ENCODE measurements around the gene TRAPPC6A.

TRAPPC6A gene

DNA sequence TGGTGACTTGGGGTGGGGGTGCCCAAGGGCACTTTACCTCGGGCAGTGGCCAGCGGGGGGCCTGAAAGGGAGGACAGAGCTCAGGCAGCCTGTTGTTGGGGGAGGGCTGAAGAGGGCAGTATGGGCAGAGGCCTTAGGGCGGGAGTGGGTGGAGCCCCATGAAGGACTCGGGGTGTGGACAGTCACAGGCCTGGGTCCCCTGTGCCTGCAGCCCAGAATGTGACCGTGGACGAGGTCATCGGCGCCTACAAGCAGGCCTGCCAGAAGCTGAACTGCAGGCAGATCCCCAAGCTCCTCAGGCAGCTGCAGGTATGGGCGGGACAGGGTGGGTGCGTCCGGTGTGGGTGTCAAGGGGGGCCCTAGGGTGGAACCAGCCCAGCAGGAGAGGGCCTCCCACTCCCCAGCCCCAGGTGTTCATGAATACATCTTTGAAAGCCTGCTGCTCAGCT lies 39.7 kb downstream of the TRAPPC6A start:
- no peak overlapping the region for H3K27ac ChIP-seq (ENCODE audit: low read depth, low read length, severe bottlenecking)
- H3K9me3 ChIP-seq (ENCODE audit: control insufficient read depth, low read length) = no peaks in the 10 kb centered on the region
- peaks cover 27% of the 10 kb centered on the region for H3K36me3 ChIP-seq (ENCODE audit: control insufficient read depth, insufficient read depth, low read length)
- 92 to 97% methylated on average over 9 to 11 of the region's 11 CpGs for WGBS, 2 experiments (ENCODE audit: insufficient coverage in 2 of 2)
- H3K4me1 ChIP-seq (ENCODE audit: control insufficient read depth, insufficient read depth, low read length, poor library complexity, severe bottlenecking) = peaks cover 7% of the 10 kb centered on the region
- no peak overlapping the region for H3K4me3 ChIP-seq (ENCODE audit: extremely low read depth, insufficient read depth, low read length, poor library complexity, severe bottlenecking)

GRCh38 chr19:45137179-45137761 lies 40.8 kb downstream of the TRAPPC6A start:
- 91 to 96% methylated on average over 13 to 14 of the region's 17 CpGs for WGBS, 2 experiments (ENCODE audit: insufficient coverage in 2 of 2)
- Histone ChIP-seq H3K9me3 (ENCODE audit: control insufficient read depth, low read length) (no peaks in the 10 kb centered on the region), H3K36me3 (ENCODE audit: control insufficient read depth, insufficient read depth, low read length) (peaks cover 18% of the 10 kb centered on the region), H3K4me1 (ENCODE audit: control insufficient read depth, insufficient read depth, low read length, poor library complexity, severe bottlenecking) (peaks cover 7% of the 10 kb centered on the region), H3K4me3 (ENCODE audit: extremely low read depth, insufficient read depth, low read length, poor library complexity, severe bottlenecking) (no peak overlapping the region), H3K27ac (ENCODE audit: low read depth, low read length, severe bottlenecking) (no peak overlapping the region)

GRCh38 chr19:45136507-45137178 lies 41.4 kb downstream of the TRAPPC6A start:
- H3K4me3 ChIP-seq (ENCODE audit: extremely low read depth, insufficient read depth, low read length, poor library complexity, severe bottlenecking) = no peak overlapping the region
- H3K27ac ChIP-seq (ENCODE audit: low read depth, low read length, severe bottlenecking) = peak overlapping the region; percentile 29
- H3K4me1 ChIP-seq (ENCODE audit: control insufficient read depth, insufficient read depth, low read length, poor library complexity, severe bottlenecking) = peaks cover 7% of the 10 kb centered on the region
- H3K9me3 ChIP-seq (ENCODE audit: control insufficient read depth, low read length) = no peaks in the 10 kb centered on the region
- 93 to 94% methylated on average over 11 to 12 of the region's 12 CpGs for WGBS, 2 experiments (ENCODE audit: insufficient coverage in 2 of 2)
- peaks cover 22% of the 10 kb centered on the region for H3K36me3 ChIP-seq (ENCODE audit: control insufficient read depth, insufficient read depth, low read length)

GRCh38 chr19:45135176-45135885 lies 42.7 kb downstream of the TRAPPC6A start:
- Histone ChIP-seq H3K36me3 (ENCODE audit: control insufficient read depth, insufficient read depth, low read length) (peaks cover 14% of the 10 kb centered on the region), H3K27ac (ENCODE audit: low read depth, low read length, severe bottlenecking) (no peak overlapping the region), H3K4me3 (ENCODE audit: extremely low read depth, insufficient read depth, low read length, poor library complexity, severe bottlenecking) (no peak overlapping the region), H3K9me3 (ENCODE audit: control insufficient read depth, low read length) (no peaks in the 10 kb centered on the region), H3K4me1 (ENCODE audit: control insufficient read depth, insufficient read depth, low read length, poor library complexity, severe bottlenecking) (peaks cover 11% of the 10 kb centered on the region)
- WGBS, 2 experiments (ENCODE audit: insufficient coverage in 2 of 2) = 96 to 98% methylated on average over 11 to 15 of the region's 21 CpGs

GRCh38 chr19:45133661-45134060 lies 44.4 kb downstream of the TRAPPC6A start:
- H3K27ac ChIP-seq (ENCODE audit: low read depth, low read length, severe bottlenecking) = no peak overlapping the region
- no peaks in the 10 kb centered on the region for H3K9me3 ChIP-seq (ENCODE audit: control insufficient read depth, low read length)
- H3K36me3 ChIP-seq (ENCODE audit: control insufficient read depth, insufficient read depth, low read length) = peaks cover 20% of the 10 kb centered on the region
- H3K4me1 ChIP-seq (ENCODE audit: control insufficient read depth, insufficient read depth, low read length, poor library complexity, severe bottlenecking) = peaks cover 12% of the 10 kb centered on the region
- WGBS, 2 experiments (ENCODE audit: insufficient coverage in 2 of 2) = 93 to 98% methylated on average over 4 to 8 of the region's 8 CpGs
- H3K4me3 ChIP-seq (ENCODE audit: extremely low read depth, insufficient read depth, low read length, poor library complexity, severe bottlenecking) = no peak overlapping the region

- H3K9me3 ChIP-seq (ENCODE audit: control insufficient read depth, low read length) = no peaks in the 10 kb centered on the region
- peaks cover 11% of the 10 kb centered on the region for H3K4me1 ChIP-seq (ENCODE audit: control insufficient read depth, insufficient read depth, low read length, poor library complexity, severe bottlenecking)
- 70 to 77% methylated on average over 12 of the region's 13 CpGs for WGBS, 2 experiments (ENCODE audit: insufficient coverage in 2 of 2)
- peaks cover 30% of the 10 kb centered on the region for H3K36me3 ChIP-seq (ENCODE audit: control insufficient read depth, insufficient read depth, low read length)
- no peak overlapping the region for H3K27ac ChIP-seq (ENCODE audit: low read depth, low read length, severe bottlenecking)
- no peak overlapping the region for H3K4me3 ChIP-seq (ENCODE audit: extremely low read depth, insufficient read depth, low read length, poor library complexity, severe bottlenecking)
Measured at GRCh38 chr19:45130888-45131615, 47.0 kb downstream of the TRAPPC6A start.

DNA sequence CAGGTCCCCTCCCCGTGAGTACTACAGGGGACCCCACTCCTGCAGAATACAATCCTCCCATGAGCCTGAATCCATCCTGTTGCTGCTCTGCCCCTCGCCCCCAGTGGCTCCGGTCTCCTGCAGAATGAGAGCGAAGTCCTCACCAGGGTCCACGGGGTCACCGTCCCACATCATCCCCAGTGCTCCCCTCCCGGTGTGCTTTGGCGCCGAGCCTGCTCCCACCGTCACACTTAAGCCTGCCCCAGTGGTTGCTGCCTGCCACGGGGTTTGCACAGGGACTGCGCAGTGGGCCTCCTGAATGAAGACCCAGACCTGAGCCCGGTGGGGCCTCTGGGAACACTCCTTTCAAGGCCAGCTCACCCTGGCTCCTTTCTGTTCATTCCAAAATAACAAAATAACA lies 47.8 kb downstream of the TRAPPC6A start:
- 95% methylated on average over 9 to 13 of the region's 13 CpGs for WGBS, 2 experiments (ENCODE audit: insufficient coverage in 2 of 2)
- Histone ChIP-seq H3K9me3 (ENCODE audit: control insufficient read depth, low read length) (no peaks in the 10 kb centered on the region), H3K4me1 (ENCODE audit: control insufficient read depth, insufficient read depth, low read length, poor library complexity, severe bottlenecking) (peaks cover 11% of the 10 kb centered on the region), H3K4me3 (ENCODE audit: extremely low read depth, insufficient read depth, low read length, poor library complexity, severe bottlenecking) (no peak overlapping the region), H3K36me3 (ENCODE audit: control insufficient read depth, insufficient read depth, low read length) (peaks cover 30% of the 10 kb centered on the region), H3K27ac (ENCODE audit: low read depth, low read length, severe bottlenecking) (no peak overlapping the region)

- Histone ChIP-seq H3K4me1 (ENCODE audit: control insufficient read depth, insufficient read depth, low read length, poor library complexity, severe bottlenecking) (peaks cover 11% of the 10 kb centered on the region), H3K27ac (ENCODE audit: low read depth, low read length, severe bottlenecking) (no peak overlapping the region), H3K9me3 (ENCODE audit: control insufficient read depth, low read length) (no peaks in the 10 kb centered on the region), H3K36me3 (ENCODE audit: control insufficient read depth, insufficient read depth, low read length) (peaks cover 24% of the 10 kb centered on the region), H3K4me3 (ENCODE audit: extremely low read depth, insufficient read depth, low read length, poor library complexity, severe bottlenecking) (no peak overlapping the region)
- 91 to 99% methylated on average over 4 of the region's 5 CpGs for WGBS, 2 experiments (ENCODE audit: insufficient coverage in 2 of 2)
Measured at GRCh38 chr19:45128806-45129205, 49.2 kb downstream of the TRAPPC6A start.

DNA sequence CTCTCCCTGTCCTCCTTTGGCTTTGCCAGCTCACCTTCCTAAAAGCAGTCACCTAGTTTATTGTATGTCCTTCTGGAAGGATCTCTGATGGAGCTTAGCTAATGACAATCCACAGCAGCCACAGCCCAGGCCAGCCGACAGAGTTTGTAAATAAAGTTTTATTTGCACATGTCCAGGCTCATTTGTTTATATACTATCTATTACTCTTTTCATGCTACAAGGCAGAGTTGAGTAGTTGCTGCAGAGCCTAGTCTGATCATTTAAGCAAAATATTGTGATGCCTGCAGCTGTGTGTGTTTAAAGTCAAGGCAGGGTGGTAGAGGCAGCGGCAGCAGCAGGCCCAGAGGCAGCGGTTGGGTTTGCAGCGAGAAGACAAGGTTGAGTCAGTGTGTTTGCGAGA lies 49.9 kb downstream of the TRAPPC6A start:
- Histone ChIP-seq H3K36me3 (ENCODE audit: control insufficient read depth, insufficient read depth, low read length) (peaks cover 24% of the 10 kb centered on the region), H3K4me3 (ENCODE audit: extremely low read depth, insufficient read depth, low read length, poor library complexity, severe bottlenecking) (no peak overlapping the region), H3K4me1 (ENCODE audit: control insufficient read depth, insufficient read depth, low read length, poor library complexity, severe bottlenecking) (peaks cover 11% of the 10 kb centered on the region), H3K9me3 (ENCODE audit: control insufficient read depth, low read length) (no peaks in the 10 kb centered on the region), H3K27ac (ENCODE audit: low read depth, low read length, severe bottlenecking) (no peak overlapping the region)
- WGBS, 2 experiments (ENCODE audit: insufficient coverage in 2 of 2) = 85 to 86% methylated on average over 4 of the region's 5 CpGs

DNA sequence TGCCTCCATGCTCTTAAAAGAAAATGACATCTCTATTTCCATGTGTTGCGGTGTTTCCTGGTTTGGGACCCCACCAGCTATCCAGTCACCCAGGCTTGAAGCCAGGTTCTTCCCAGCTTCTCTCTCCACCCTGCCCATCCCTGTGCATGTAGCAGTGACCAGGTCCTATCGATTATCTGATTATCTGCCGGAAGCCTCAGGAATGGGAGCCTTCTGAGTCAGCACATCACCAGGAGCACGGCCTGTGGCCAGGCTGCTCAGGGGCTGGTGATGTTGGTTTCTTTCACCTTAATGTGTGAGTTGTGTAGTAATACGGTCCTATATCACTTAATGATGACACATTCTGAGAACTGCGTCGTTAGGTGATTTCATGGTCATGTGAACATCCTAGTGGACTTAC lies 51.4 kb downstream of the TRAPPC6A start:
- H3K27ac ChIP-seq (ENCODE audit: low read depth, low read length, severe bottlenecking) = no peak overlapping the region
- H3K9me3 ChIP-seq (ENCODE audit: control insufficient read depth, low read length) = no peaks in the 10 kb centered on the region
- peaks cover 11% of the 10 kb centered on the region for H3K4me1 ChIP-seq (ENCODE audit: control insufficient read depth, insufficient read depth, low read length, poor library complexity, severe bottlenecking)
- 83 to 93% methylated on average over 6 to 7 of the region's 7 CpGs for WGBS, 2 experiments (ENCODE audit: insufficient coverage in 2 of 2)
- no peak overlapping the region for H3K4me3 ChIP-seq (ENCODE audit: extremely low read depth, insufficient read depth, low read length, poor library complexity, severe bottlenecking)
- H3K36me3 ChIP-seq (ENCODE audit: control insufficient read depth, insufficient read depth, low read length) = peaks cover 21% of the 10 kb centered on the region
